ENCODE measurements around the gene SPATA16.
A peak's percentile ranks its signal among the peaks of the same experiment; 100 is the strongest.

The SPATA16 gene

GRCh38 chr3:173043757-173044156 lies 97.3 kb downstream of the SPATA16 start:
- Histone ChIP-seq H2BK12ac (ENCODE audit: low read length) (no peak overlapping the region), H2AK5ac (ENCODE audit: low read length) (no peak overlapping the region), H3K27me3 (ENCODE audit: insufficient read depth, low read length) (no peaks in the 10 kb centered on the region), H3K4me1 (ENCODE audit: control insufficient read depth in 1 of 2, insufficient read depth in 2 of 2, low read length in 2 of 2) (no peaks in the 10 kb centered on the region), H4K12ac (ENCODE audit: low read depth, low read length) (no peak overlapping the region), H3K9ac (ENCODE audit: low read length) (no peak overlapping the region), H2BK120ac (ENCODE audit: insufficient read depth, low read length, poor library complexity) (no peak overlapping the region), H3K79me2 (ENCODE audit: control insufficient read depth, insufficient read depth, low read length, poor library complexity) (no peaks in the 10 kb centered on the region), H3K4me3 (ENCODE audit: low read depth, low read length) (no peak overlapping the region), H3K14ac (ENCODE audit: low read length) (no peak overlapping the region), H3K27ac (ENCODE audit: low read depth, low read length) (no peak overlapping the region), H2AFZ (ENCODE audit: insufficient read depth, low read length, poor library complexity) (no peak overlapping the region), H3K18ac (ENCODE audit: low read length) (no peak overlapping the region), H3K4me2 (ENCODE audit: low read length) (no peak overlapping the region), H3K36me3 (ENCODE audit: control insufficient read depth in 1 of 2, insufficient read depth in 2 of 2, low read length in 2 of 2) (no peaks in the 10 kb centered on the region), H3K23ac (ENCODE audit: low read length) (no peak overlapping the region), H4K91ac (ENCODE audit: low read depth, low read length) (no peak overlapping the region), H3K9me3 (ENCODE audit: insufficient read depth, low read depth, low read length) (no peaks in the 10 kb centered on the region), H2BK5ac (ENCODE audit: low read depth, low read length, poor library complexity) (no peak overlapping the region), H3K79me1 (ENCODE audit: low read length) (no peaks in the 10 kb centered on the region), H4K8ac (ENCODE audit: low read depth, low read length) (no peak overlapping the region), H3K4ac (ENCODE audit: low read depth, low read length) (no peak overlapping the region)
- WGBS (ENCODE audit: extremely low coverage, insufficient coverage, insufficient read length) = no CpG with 5 or more reads among the region's 5 CpGs
- no peak for DNase-seq

GRCh38 chr3:173038484-173038871 lies 102.6 kb downstream of the SPATA16 start:
- no peaks in the 10 kb centered on the region for H3K4me1 ChIP-seq (ENCODE audit: control insufficient read depth in 1 of 2, insufficient read depth in 2 of 2, low read length in 2 of 2)
- H4K8ac ChIP-seq (ENCODE audit: low read depth, low read length) = no peak overlapping the region
- H4K12ac ChIP-seq (ENCODE audit: low read depth, low read length) = no peak overlapping the region
- no peak overlapping the region for H3K4me2 ChIP-seq (ENCODE audit: low read length)
- H3K23ac ChIP-seq (ENCODE audit: low read length) = no peak overlapping the region
- H4K91ac ChIP-seq (ENCODE audit: low read depth, low read length) = no peak overlapping the region
- no peak overlapping the region for H3K14ac ChIP-seq (ENCODE audit: low read length)
- no peak overlapping the region for H3K9ac ChIP-seq (ENCODE audit: low read length)
- no peak overlapping the region for H2AK5ac ChIP-seq (ENCODE audit: low read length)
- H3K79me2 ChIP-seq (ENCODE audit: control insufficient read depth, insufficient read depth, low read length, poor library complexity) = no peaks in the 10 kb centered on the region
- no peak for DNase-seq
- no peak overlapping the region for H2BK5ac ChIP-seq (ENCODE audit: low read depth, low read length, poor library complexity)
- no peaks in the 10 kb centered on the region for H3K36me3 ChIP-seq (ENCODE audit: control insufficient read depth in 1 of 2, insufficient read depth in 2 of 2, low read length in 2 of 2)
- no peak overlapping the region for H3K4me3 ChIP-seq (ENCODE audit: low read depth, low read length)
- no peak overlapping the region for H3K27ac ChIP-seq (ENCODE audit: low read depth, low read length)
- no peak overlapping the region for H2BK120ac ChIP-seq (ENCODE audit: insufficient read depth, low read length, poor library complexity)
- no CpG with 5 or more reads among the region's 3 CpGs for WGBS (ENCODE audit: extremely low coverage, insufficient coverage, insufficient read length)
- no peaks in the 10 kb centered on the region for H3K9me3 ChIP-seq (ENCODE audit: insufficient read depth, low read depth, low read length)
- no peak overlapping the region for H2AFZ ChIP-seq (ENCODE audit: insufficient read depth, low read length, poor library complexity)
- H3K79me1 ChIP-seq (ENCODE audit: low read length) = no peaks in the 10 kb centered on the region
- no peaks in the 10 kb centered on the region for H3K27me3 ChIP-seq (ENCODE audit: insufficient read depth, low read length)
- H3K18ac ChIP-seq (ENCODE audit: low read length) = no peak overlapping the region
- H3K4ac ChIP-seq (ENCODE audit: low read depth, low read length) = no peak overlapping the region
- H2BK12ac ChIP-seq (ENCODE audit: low read length) = no peak overlapping the region

- no CpG with 5 or more reads among the region's 2 CpGs for WGBS (ENCODE audit: extremely low coverage, insufficient coverage, insufficient read length)
Measured at GRCh38 chr3:173037840-173038483, 103.1 kb downstream of the SPATA16 start.

GRCh38 chr3:173030273-173030672 lies 110.8 kb downstream of the SPATA16 start:
- no peak overlapping the region for H3K4ac ChIP-seq (ENCODE audit: low read depth, low read length)
- no peaks in the 10 kb centered on the region for H3K27me3 ChIP-seq (ENCODE audit: insufficient read depth, low read length)
- no peak overlapping the region for H2BK5ac ChIP-seq (ENCODE audit: low read depth, low read length, poor library complexity)
- no peak overlapping the region for H3K4me2 ChIP-seq (ENCODE audit: low read length)
- no peaks in the 10 kb centered on the region for H3K79me2 ChIP-seq (ENCODE audit: control insufficient read depth, insufficient read depth, low read length, poor library complexity)
- no peak overlapping the region for H3K23ac ChIP-seq (ENCODE audit: low read length)
- no peak overlapping the region for H3K14ac ChIP-seq (ENCODE audit: low read length)
- no peaks in the 10 kb centered on the region for H3K9me3 ChIP-seq (ENCODE audit: insufficient read depth, low read depth, low read length)
- H3K79me1 ChIP-seq (ENCODE audit: low read length) = no peaks in the 10 kb centered on the region
- H2AK5ac ChIP-seq (ENCODE audit: low read length) = no peak overlapping the region
- no peak overlapping the region for H2BK120ac ChIP-seq (ENCODE audit: insufficient read depth, low read length, poor library complexity)
- no peak overlapping the region for H3K4me3 ChIP-seq (ENCODE audit: low read depth, low read length)
- no peaks in the 10 kb centered on the region for H3K4me1 ChIP-seq (ENCODE audit: control insufficient read depth in 1 of 2, insufficient read depth in 2 of 2, low read length in 2 of 2)
- H3K27ac ChIP-seq (ENCODE audit: low read depth, low read length) = no peak overlapping the region
- H4K12ac ChIP-seq (ENCODE audit: low read depth, low read length) = no peak overlapping the region
- no peak overlapping the region for H4K8ac ChIP-seq (ENCODE audit: low read depth, low read length)
- no peak overlapping the region for H3K18ac ChIP-seq (ENCODE audit: low read length)
- no peaks in the 10 kb centered on the region for H3K36me3 ChIP-seq (ENCODE audit: control insufficient read depth in 1 of 2, insufficient read depth in 2 of 2, low read length in 2 of 2)
- no peak for DNase-seq
- no peak overlapping the region for H3K9ac ChIP-seq (ENCODE audit: low read length)
- H4K91ac ChIP-seq (ENCODE audit: low read depth, low read length) = no peak overlapping the region
- H2BK12ac ChIP-seq (ENCODE audit: low read length) = no peak overlapping the region
- no peak overlapping the region for H2AFZ ChIP-seq (ENCODE audit: insufficient read depth, low read length, poor library complexity)

More at GRCh38 chr3:173037840-173038483, 103.1 kb downstream of the SPATA16 start:
- Histone ChIP-seq H4K12ac (ENCODE audit: low read depth, low read length) (no peak overlapping the region), H2BK120ac (ENCODE audit: insufficient read depth, low read length, poor library complexity) (no peak overlapping the region), H2BK12ac (ENCODE audit: low read length) (no peak overlapping the region), H4K91ac (ENCODE audit: low read depth, low read length) (no peak overlapping the region), H2AFZ (ENCODE audit: insufficient read depth, low read length, poor library complexity) (no peak overlapping the region), H3K27me3 (ENCODE audit: insufficient read depth, low read length) (no peaks in the 10 kb centered on the region), H4K8ac (ENCODE audit: low read depth, low read length) (no peak overlapping the region), H3K4me3 (ENCODE audit: low read depth, low read length) (no peak overlapping the region), H3K23ac (ENCODE audit: low read length) (no peak overlapping the region), H2AK5ac (ENCODE audit: low read length) (no peak overlapping the region), H3K4me2 (ENCODE audit: low read length) (no peak overlapping the region), H3K79me1 (ENCODE audit: low read length) (no peaks in the 10 kb centered on the region), H2BK5ac (ENCODE audit: low read depth, low read length, poor library complexity) (no peak overlapping the region), H3K27ac (ENCODE audit: low read depth, low read length) (no peak overlapping the region), H3K79me2 (ENCODE audit: control insufficient read depth, insufficient read depth, low read length, poor library complexity) (no peaks in the 10 kb centered on the region), H3K4me1 (ENCODE audit: control insufficient read depth in 1 of 2, insufficient read depth in 2 of 2, low read length in 2 of 2) (no peaks in the 10 kb centered on the region), H3K9me3 (ENCODE audit: insufficient read depth, low read depth, low read length) (no peaks in the 10 kb centered on the region), H3K14ac (ENCODE audit: low read length) (no peak overlapping the region), H3K18ac (ENCODE audit: low read length) (no peak overlapping the region), H3K9ac (ENCODE audit: low read length) (no peak overlapping the region), H3K4ac (ENCODE audit: low read depth, low read length) (no peak overlapping the region), H3K36me3 (ENCODE audit: control insufficient read depth in 1 of 2, insufficient read depth in 2 of 2, low read length in 2 of 2) (no peaks in the 10 kb centered on the region)
- peak; percentile 17 to 83 for DNase-seq
